ENCODE results near the gene DAP3.
A peak's percentile ranks its signal among the peaks of the same experiment; 100 is the strongest.
"Not testable (repeated sequence)": the region's sequence is repeated elsewhere in the genome, so short reads cannot be mapped to it uniquely, and the experiment has no call there.

DAP3 gene

GRCh38 chr1:155698382-155699038 is 9.6 kb downstream of the DAP3 start:
- TF ChIP-seq CTCF (conservative IDR thresholded peaks at IDR 0.05; ENCODE audit: low read depth, low read length), result no peak
- peak; percentile 40 for DNase-seq (ENCODE audit: low read depth)

GRCh38 chr1:155699062-155699461 is 10.2 kb downstream of the DAP3 start:
- H3K4me3 ChIP-seq (ENCODE audit: low read depth, low read length); DNase-seq (ENCODE audit: low read depth): not testable (repeated sequence)

More at GRCh38 chr1:155698382-155699038, 9.6 kb downstream of the DAP3 start:
- H3K4me3 ChIP-seq (ENCODE audit: low read depth, low read length), result no peak overlapping the region

- DNase-seq (ENCODE audit: low read depth); H3K4me3 ChIP-seq (ENCODE audit: low read depth, low read length): not testable (repeated sequence)
Measured at GRCh38 chr1:155701675-155702074, 12.8 kb downstream of the DAP3 start.

- no peak overlapping the region for H3K4me3 ChIP-seq (ENCODE audit: low read depth, low read length)
- TF ChIP-seq CTCF (conservative IDR thresholded peaks at IDR 0.05; ENCODE audit: low read depth, low read length), result no peak
- no peak for DNase-seq (ENCODE audit: low read depth)
Measured at GRCh38 chr1:155703216-155703615, 14.3 kb downstream of the DAP3 start.

GRCh38 chr1:155704414-155704813 is 15.5 kb downstream of the DAP3 start:
- DNase-seq (ENCODE audit: low read depth); H3K4me3 ChIP-seq (ENCODE audit: low read depth, low read length): not testable (repeated sequence)

GRCh38 chr1:155706139-155706538 is 17.2 kb downstream of the DAP3 start:
- DNase-seq (ENCODE audit: low read depth), result peak; percentile 71
- no peak for TF ChIP-seq CTCF (conservative IDR thresholded peaks at IDR 0.05; ENCODE audit: low read depth, low read length)
- no peak overlapping the region for H3K4me3 ChIP-seq (ENCODE audit: low read depth, low read length)

GRCh38 chr1:155709391-155709790 is 20.5 kb downstream of the DAP3 start:
- no peak for TF ChIP-seq CTCF (conservative IDR thresholded peaks at IDR 0.05; ENCODE audit: low read depth, low read length)
- no peak for DNase-seq (ENCODE audit: low read depth)
- H3K4me3 ChIP-seq (ENCODE audit: low read depth, low read length), result no peak overlapping the region

- H3K4me3 ChIP-seq (ENCODE audit: low read depth, low read length); DNase-seq (ENCODE audit: low read depth): not testable (repeated sequence)
Measured at GRCh38 chr1:155711457-155711856, 22.6 kb downstream of the DAP3 start.

GRCh38 chr1:155712636-155713035 is 23.7 kb downstream of the DAP3 start:
- DNase-seq (ENCODE audit: low read depth), result peak; percentile 26
- peak; percentile 17 for TF ChIP-seq CTCF (conservative IDR thresholded peaks at IDR 0.05; ENCODE audit: low read depth, low read length)
- H3K4me3 ChIP-seq (ENCODE audit: low read depth, low read length), result not testable (repeated sequence)
